Ecto neural progenitor cell (in vitro differentiated cells): ENCODE data around the gene KRT32.

Source experiments
- DNase-seq: peaks from one replicate; pipeline ENCODE4 v3.0.0-alpha.2; 2018; ENCODE audit warnings: low spot score

KRT32 gene

DNA sequence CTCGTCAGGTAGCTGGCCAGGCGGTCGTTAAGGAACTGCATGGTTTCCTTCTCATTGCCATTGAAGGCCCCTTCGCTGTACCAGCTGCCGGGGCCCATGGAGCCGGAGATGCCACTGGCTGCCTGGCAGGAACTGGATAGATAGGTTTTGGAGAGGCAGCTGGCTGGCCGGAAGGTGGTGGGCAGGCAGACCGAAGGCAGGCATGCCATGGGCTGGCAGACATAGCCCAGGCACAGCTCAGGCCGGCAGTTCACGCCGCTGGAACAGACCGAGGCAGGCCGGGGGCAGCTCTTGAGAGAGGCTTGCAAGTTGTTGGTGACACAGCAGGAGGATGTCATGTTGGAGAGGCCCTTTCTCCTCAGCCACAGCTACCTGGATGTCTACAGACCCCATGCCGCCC lies at the start of gene KRT32:
Gene KRT32, minus strand, starts transcription at position 399 of the 400 bp plus-strand sequence. Its CDS starts 61 bp downstream, at position 338.
- DNase-seq: no peak

DNA sequence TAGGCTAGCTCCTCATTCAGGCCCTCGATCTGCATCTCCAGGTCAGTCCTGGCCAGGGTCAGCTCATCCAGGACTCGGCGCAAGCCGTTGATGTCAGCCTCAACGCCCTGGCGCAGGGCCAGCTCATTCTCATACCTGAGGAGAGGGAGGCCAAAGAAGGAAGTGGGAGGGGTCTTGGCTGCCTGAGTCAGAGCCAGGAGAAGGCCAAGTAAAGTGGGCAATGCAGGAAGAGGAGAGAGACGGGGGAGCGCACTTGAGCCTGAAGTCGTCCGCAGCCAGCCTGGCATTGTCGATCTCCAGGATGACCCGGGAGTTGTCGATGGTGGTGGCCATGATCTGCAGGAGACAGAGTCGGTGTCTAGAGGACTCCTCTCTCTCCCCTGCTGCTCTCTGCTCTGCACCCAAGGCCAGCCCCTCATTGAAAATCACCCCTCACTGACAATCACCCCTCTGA lies 49.7 kb upstream of the KRT32 start:
- no peak for DNase-seq

DNA sequence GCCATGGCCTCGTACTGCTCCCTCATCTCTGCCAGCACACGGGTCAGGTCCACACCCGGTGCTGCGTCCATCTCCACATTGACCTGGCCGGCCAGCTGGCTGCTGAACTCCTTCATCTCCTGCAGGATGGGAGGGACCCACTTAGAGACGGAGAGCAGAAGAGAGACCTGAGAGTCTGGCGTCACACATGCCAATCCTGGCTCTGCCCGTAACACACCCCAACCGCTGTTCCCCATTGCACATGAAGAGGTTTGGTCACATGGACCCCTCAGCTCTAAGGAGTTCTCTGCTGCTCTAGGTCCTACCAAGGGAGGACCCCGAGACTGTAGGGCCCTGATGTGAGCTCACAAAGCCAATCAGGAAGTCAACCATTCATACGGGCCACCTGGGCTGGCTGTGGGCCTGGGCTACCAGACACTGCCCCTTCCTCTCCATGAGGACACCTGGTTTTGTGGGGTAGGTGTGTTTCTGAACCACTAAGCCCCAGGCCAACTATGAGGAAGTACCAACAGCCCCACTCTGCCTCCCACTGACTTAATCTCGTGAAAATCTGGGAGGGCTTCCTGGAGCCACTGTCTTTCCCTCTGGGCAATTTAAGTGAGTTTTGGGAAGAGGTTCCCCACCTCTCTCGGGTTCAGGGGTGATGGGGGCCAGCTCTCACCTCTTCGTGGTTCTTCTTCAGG lies 49.1 kb upstream of the KRT32 start:
- DNase-seq: no peak

DNA sequence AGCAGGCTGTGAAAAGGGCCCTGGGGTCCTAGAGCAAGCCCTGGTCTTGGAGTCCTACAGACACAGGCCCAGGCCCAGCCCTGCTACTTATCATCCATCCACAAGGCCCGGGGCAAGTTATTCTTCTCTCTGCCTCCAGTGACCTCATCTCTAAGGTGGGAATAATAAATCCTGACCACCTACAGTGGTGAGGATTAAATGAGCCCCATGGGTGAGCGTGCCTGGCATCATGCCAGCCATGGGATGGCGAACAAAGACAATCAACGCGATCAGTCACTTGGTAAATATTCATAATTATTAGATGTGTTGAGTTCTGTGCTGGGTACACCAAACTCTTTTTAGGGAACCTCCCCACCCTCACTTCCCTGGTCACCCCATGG lies 46.0 kb upstream of the KRT32 start:
- DNase-seq: no peak

DNA sequence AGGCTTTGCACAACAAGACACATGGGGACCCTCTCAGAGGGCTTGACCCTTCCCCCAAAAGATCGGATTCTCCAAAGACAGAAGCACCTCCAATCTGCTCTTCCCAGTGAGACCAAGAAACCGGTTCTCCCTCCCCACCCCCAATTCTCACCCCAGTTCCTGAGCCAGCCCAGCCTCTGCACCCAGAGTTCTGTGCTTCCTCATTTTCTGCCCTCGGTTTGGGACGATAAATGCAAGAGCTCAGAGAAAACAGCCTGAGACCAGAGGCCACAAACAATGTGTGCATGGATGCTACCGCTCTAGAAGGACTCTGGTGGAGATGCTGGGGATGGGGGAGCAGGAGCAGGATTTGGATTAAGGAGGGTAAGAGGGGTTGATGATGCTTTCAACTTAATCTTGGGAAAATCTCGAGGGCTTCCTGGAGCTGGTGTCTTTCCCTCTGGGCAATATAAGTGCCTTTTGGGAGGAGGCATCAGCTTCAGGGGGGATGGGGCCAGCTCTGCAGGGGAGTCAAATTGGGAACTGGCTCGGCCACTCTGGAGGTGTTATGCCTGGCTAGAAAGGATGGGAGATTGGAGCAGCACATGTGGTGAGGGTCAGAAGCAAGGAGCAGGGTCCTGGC lies 45.5 kb upstream of the KRT32 start:
- no peak for DNase-seq

DNA sequence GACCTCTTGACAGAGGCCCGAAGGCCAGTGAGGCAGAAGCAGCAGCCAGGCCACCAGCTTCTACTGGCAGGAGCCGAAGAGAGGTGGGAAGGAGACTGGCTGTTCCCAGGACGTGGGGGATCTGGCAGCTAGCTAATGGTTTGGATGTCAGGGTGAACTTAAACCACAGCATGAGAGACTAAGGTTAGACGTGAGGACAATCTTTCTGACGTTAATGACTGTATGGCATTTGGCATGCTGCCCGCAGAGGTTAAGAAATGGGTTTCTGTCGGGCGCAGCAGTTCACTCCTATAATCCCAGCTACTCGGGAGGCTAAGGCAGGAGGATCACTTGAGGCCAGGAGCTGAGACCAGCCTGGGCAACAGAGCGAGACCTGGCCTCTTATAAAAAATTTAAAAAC lies 44.5 kb upstream of the KRT32 start:
- no peak for DNase-seq

DNA sequence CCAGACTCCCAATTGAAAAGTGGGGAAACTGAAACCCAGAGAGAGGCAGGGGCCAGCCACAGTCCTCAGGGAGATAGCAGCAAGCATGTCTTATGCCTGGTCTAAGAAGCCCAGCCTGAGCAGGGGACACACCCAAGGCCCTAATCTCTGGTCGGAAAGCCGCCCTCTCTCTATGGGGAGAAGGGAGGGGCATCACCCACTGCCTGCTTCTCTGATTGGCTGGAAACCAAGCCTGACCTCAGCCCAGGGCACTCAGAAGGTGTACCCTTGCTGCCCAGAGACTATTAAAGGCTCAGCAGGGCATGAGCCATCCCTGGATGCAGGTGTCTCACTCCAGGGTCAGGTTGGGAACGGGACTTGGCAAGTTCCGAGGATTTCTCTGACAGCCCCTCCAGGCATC lies 43.9 kb upstream of the KRT32 start:
- DNase-seq: no peak

DNA sequence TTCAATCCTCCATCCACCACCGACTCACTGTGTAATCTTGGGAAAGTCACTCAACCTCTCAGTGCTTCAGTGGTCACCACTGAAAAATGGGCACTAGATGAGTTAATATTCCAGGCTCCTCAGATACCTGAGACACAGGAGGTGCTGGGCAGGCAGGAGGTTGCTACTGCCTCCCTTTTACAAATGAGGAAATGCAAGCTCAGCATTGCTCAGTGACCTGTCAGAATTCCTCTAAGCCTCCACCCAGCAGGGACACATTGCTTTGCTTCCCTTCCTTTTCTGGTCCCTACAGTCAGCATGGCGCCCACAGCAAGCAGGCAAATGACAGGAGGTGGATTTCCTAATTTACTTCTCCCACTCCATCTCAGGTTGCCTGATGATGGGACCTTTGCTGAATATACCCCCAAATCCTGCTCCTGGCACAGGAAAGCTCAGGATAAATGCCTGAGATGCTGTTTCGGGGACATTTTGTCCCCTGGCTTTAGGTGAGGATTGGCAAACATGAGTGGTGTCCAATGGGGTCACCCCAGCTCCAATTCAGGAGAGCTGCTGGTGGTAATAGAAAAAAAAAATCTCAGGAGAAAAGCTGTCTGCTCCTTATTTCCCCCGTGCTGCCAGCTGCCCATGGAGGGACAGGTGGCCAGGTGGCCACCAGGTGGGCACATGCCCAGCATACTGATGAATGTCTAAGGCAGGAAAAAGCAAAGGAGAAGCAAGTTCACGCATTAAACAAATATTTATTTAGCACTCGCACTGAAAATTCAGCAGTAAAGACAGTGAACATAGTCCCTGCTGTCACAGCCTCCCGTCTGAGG lies 43.3 kb upstream of the KRT32 start:
- DNase-seq: no peak

DNA sequence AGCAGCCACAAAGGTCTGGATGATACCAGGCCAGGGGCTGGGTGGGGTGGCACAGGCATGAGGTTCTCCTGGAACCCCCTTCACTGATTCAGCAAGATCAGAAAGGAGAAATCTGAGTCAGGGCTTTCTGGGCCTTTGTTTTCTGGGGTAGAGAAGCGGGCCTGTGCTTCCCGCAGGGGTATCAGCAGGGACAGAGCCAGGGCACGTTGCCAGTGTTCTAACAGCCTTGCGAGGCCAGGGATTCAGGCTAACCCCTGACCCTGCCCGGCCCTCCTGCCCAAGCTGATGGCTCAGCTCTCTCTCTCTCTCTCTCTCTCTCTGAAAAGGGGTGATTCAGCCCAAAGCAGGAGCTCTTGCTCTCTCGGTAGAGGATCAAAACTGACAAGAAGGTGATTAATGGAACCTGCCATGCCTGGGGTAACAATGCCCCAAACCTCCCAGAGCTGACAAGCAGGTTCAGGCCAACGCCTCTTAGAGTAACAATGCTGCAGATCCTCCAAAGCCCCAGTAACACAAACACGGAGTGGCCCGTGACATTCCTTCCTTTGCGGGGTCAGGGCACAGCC lies 40.2 kb upstream of the KRT32 start:
- DNase-seq: no peak

DNA sequence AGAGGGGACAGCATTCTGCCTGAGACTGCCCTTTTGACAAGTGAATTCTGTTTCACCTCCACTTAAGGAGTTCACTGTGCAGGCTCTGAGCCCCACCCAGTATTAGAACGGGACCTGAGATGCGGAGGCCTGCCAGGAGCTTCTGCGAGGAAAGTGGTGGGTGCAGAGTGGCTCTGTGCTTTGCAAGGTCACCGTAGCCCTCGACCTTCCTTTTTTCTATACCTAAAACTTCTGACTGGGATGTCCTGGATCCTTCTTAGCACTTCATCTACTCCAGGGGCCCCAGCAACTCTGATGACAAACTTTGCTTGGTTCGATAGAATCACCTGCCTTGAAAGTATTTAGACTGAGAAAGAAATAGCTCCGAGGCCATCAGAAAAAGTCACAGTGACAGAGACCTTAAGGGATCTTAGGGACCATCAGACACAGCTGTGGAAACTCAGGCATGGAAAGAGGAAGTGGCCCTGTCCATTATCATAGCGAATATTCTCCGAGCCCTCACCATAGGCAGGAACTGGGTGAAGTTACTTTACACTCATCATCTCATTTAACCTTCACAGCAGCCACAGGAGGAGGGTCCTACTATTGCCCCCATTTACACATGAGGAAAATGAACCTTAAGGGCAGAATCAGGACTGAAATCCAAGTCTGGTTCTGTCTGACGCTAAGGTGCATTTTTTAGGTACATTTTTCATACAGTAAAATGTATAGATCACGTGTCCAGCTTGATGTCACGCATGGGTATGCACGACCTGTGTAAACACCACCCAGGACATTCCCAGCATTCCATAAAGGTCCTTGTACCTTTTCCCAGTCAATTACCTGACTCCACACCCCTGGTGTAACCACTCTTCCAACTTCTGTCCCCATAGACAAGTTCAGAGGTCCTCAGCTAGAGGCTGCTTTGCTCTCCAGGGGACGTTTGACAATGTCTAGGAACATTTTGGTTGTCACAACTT lies 38.9 kb upstream of the KRT32 start:
- no peak for DNase-seq

DNA sequence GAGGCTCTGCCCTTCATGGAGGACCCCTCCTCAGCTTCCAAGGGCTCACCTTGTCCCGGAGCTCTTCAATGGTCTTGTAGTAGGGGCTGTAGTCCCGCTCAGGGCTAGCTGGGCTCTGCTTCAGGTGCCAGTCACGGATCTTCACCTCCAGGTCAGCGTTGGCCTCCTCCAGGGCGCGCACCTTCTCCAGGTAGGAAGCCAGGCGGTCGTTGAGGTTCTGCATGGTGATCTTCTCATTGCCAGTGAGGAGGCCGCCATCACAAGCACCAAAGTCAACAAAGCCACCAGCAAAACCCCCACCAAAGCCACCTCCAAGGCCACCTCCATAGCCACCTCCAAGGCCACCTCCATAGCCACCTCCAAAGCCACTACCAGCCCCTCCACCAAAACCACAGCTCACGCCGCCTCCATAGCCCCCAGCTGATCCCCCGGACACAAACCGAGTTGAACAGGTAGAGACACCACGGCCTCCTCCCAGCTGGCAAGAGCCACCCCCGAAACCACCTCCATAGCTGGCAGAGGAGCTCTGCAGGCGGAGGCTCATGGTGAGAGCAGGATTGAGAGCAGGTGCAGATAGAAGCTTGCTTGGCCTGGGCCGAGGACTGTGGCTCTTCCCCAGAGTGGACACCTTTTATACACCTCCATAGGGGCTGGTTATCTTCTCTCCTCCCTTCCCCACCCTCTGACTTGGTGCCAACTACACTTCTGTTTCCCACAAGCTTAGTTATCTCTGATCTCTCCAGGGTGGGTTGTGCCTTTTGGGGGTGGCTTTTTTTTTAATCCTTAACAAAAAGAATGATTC lies 38.0 kb upstream of the KRT32 start, which contains the start of gene KRT13:
Gene KRT13, minus strand, starts transcription at position 606 of the 802 bp plus-strand sequence. Its CDS starts 62 bp downstream, at position 544.
- no peak for DNase-seq

DNA sequence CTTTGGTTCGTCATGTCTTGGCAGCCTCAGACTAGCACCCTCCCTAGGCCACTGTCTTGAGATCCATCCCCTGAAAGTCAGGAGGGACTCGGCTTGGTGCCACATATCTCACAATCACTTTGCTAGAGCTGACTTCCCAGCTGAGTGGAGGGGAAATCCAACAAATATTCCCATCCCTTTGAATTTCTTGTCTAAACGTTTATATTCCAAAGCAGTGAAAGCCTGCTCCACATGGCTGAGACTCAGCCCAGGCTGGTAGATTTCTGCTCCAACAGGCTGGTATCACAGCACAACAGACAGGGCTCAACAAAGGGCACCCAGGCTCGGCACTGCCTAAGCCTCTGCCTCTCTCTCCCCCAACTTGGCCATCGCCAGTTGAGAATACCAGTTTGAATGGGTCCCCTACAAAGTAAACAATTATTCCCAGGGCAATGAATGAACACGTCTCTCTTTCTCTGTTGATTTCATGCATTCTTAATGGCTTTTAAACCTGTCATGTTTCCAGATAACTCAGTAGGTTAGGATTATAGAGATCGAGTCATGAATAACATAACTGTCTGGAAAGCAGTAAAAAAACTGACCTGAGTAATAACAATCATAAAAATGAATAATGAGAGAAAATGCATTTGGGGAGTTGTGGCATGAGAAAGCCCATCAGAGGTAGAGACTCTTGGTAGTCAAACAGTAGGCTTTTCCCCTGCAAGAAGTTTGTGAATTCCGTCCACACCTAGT lies 37.2 kb upstream of the KRT32 start:
- no peak for DNase-seq

DNA sequence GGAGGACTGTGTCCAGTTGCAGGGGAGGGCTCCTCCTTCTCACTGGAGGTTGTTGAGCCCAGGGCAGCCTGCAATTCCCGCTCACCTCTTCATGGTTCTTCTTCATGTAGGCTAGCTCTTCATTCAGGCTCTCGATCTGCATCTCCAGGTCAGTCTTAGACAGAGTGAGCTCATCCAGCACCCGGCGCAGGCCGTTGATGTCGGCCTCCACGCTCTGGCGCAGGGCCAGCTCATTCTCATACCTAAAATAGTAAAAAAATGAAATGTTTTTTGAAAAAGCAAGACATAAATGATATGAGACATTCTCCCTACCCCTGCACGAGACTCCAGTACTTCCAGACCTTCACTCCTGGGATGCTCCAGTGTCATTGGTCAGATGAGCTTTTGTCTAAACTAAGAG lies 36.0 kb upstream of the KRT32 start:
- no peak for DNase-seq

DNA sequence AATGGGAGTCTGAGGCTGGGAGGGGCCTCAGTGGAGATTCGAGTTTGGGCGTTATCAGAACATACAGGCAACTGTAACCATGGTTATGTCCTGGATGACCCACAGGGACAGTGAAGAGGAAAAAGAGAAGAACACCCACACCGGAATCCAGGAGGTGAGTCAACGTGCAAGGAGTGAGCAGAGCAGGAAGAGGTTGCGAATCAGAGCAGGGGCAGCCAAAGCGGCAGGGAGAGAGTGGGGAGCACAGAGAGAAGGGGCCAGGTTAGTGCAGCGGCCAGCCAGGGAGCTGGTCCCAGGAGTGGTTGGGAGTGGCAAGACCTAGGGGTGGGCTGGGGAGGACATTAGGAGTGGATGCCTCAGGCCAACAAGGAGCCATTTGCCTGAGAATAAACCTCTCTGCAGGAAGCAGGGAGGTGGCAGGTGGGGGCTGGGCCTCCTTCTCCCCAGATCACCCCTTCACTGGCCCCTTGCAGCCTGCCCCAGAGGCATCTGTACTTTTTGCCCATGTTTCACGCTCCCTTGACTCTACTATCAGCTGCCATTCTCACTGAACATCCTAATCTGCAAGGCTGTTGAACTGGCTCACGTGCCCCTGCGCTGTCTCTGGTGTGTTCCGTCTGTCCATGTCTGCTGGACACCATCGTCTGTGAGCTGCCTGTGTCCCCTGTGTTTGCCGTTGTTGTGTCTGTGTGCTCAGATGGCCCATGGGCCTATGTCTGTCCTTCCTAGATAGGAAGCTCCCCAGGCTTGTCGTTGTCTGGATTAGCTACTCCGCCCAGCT lies 33.1 kb upstream of the KRT32 start:
- DNase-seq: no peak

DNA sequence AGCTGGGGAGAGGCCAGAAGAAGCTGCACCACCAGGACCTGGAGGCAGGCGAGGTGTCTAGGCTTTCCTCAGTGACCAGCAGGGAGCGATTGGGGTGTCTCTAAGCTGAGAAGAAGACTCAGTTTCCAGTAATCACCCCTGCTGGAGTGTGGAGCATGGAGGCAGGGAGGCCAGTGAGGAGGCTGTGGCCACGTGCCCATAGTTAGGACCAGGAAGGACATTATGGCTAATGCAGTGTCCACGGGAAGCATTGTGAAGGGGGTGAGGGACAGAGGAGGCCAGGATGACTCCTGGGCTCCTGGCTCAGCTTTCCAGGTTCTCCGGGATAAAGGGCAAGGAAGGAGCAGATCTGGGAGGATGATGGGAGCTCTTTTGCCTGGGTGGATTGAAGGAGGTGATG lies 32.5 kb upstream of the KRT32 start:
- no peak for DNase-seq

DNA sequence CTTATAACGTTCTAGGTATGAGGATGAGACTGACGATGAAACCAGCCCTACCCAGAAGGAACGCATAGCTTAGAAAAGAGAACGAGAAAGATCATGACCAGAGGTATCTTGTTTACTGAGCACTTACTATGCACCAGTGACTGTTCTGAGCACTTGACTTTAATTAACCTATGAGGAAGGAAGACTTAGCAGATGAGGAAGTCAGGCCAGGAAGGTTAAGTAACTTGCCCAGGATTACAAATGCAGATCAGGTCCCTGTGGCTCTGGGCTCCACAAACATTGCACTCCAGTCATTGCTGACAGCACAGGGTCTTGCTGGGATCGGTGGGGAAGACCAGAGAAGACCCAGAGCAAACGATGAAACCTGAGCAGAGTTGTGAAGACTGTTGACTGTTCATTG lies 31.1 kb upstream of the KRT32 start:
- DNase-seq: no peak

DNA sequence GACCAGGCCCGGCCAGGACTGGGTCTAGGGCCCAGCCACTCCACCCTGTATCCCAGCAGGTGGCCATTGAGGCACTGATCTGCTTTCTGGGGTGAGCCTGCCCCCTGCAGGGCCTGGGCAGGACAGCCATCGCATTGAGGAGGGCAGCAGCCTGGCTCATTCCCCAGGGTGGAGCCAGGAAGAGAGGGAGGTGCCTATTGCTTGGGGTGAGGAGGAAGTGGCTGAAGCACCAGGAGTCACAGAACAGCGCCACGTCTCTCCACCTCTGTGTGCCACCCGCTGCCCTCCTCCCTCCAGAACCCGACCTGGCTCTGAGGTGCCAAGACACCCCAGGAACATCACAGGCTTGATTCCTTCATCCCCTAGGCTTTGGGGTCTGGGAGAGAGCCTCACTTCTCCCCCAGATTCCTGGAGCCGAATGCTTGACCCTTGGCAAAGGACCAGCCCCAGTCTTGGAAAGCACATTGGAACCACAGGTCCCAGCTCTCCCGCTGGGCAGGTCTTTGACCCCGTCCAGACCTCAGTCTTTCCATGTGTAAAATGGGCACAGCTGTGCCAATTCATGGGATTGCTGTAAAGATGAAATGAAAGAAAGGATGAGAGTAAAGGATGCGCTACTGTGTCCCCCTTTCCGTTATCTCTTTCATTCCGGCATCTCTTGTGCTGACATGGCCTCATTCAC lies 29.8 kb upstream of the KRT32 start:
- peak; percentile 82 for DNase-seq

DNA sequence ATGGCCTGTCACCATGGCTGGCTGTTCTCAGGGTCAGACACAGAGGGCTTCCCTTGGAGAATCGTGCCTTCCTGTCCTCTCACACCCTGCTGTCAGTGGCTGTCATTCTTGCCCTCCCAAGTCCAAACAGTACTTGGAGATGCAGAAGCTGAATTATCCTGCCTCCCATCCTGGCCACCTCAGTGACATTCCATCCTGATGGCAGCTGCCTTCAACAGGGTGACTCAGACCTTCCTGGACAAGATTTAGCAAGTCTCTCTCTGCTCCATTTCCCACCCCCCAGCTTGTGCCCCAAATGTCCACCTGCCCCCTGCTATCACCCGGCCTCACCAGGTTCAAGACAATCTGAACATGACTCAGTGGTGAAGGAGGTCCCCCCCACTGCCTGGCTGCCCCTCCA lies 27.3 kb upstream of the KRT32 start:
- no peak for DNase-seq

DNA sequence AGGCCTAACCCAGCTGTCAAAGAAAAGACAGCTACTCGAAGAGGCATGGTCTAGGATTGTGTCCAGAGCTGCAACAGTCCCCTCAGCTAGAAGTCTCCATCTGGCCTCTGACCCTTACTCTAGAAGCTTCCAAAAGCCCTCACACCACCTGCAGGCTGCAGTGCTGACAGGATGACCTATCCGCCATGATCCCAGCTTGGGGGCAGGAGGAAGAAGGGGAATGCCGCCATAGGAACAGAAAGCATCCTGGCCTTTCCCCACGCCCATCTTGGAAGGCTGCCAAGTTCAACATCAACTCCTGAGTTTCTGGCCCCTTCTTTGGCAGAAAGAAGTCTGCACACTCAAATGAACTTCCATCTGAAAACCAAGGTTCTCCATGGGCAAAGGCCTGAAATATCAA lies 25.6 kb upstream of the KRT32 start:
- DNase-seq: no peak
